Activated CD8-positive, alpha-beta memory T cell treated with anti-CD3 and anti-CD28 coated beads, Interleukin-2, amount 50 U/mL, for 24 hours (primary cell): Measurements from ENCODE around the gene DDO.

Experiments
- DNase-seq: peaks from one replicate; pipeline ENCODE4 v3.0.0-alpha.2; 2020; ENCODE audit errors: extremely low read depth

DDO gene

GRCh38 chr6:110421749-110422443 is 6.5 kb upstream of the DDO start:
- no peak for DNase-seq

- DNase-seq = no peak
Observed at GRCh38 chr6:110419028-110419739, 3.8 kb upstream of the DDO start.

- no peak for DNase-seq
Observed at GRCh38 chr6:110418594-110418993, 3.2 kb upstream of the DDO start.

- no peak for DNase-seq
Observed at GRCh38 chr6:110414669-110415068, 706 bp downstream of the DDO start.

- no peak for DNase-seq
Observed at GRCh38 chr6:110412360-110412759, 3.0 kb downstream of the DDO start.

- DNase-seq = no peak
Observed at GRCh38 chr6:110410511-110410910, 4.9 kb downstream of the DDO start.

GRCh38 chr6:110409794-110410193 is 5.6 kb downstream of the DDO start:
- no peak for DNase-seq

GRCh38 chr6:110408901-110409300 is 6.5 kb downstream of the DDO start:
- no peak for DNase-seq

GRCh38 chr6:110404607-110405006 is 10.8 kb downstream of the DDO start:
- DNase-seq = no peak

- no peak for DNase-seq
Observed at GRCh38 chr6:110401585-110402176, 13.7 kb downstream of the DDO start.

GRCh38 chr6:110400208-110400607 is 15.2 kb downstream of the DDO start:
- DNase-seq = no peak

GRCh38 chr6:110399219-110400071 is 15.9 kb downstream of the DDO start:
- DNase-seq = no peak

- no peak for DNase-seq
Observed at GRCh38 chr6:110398778-110399177, 16.6 kb downstream of the DDO start.

- DNase-seq = no peak
Observed at GRCh38 chr6:110395221-110395620, 20.2 kb downstream of the DDO start.

GRCh38 chr6:110394409-110394808 is 21.0 kb downstream of the DDO start:
- no peak for DNase-seq

- no peak for DNase-seq
Observed at GRCh38 chr6:110392727-110393126, 22.6 kb downstream of the DDO start.

GRCh38 chr6:110390404-110390803 is 25.0 kb downstream of the DDO start:
- no peak for DNase-seq

GRCh38 chr6:110389689-110390382 is 25.5 kb downstream of the DDO start:
- DNase-seq = no peak

- no peak for DNase-seq
Observed at GRCh38 chr6:110387986-110388385, 27.4 kb downstream of the DDO start.

- no peak for DNase-seq
Observed at GRCh38 chr6:110385458-110385863, 29.9 kb downstream of the DDO start.

- DNase-seq = no peak
Observed at GRCh38 chr6:110378552-110378951, 36.8 kb downstream of the DDO start.

GRCh38 chr6:110369066-110369465 is 46.3 kb downstream of the DDO start:
- no peak for DNase-seq
